ENCODE results near the gene SCN4B.

The SCN4B gene

GRCh38 chr11:118152020-118152551 lies 537 bp downstream of the SCN4B start:
- DNase-seq (ENCODE audit: low spot score): no peak

- DNase-seq (ENCODE audit: low spot score): no peak
These were observed 1.2 kb downstream of the SCN4B start for GRCh38 chr11:118151431-118151830.

- no peak for DNase-seq (ENCODE audit: low spot score)
These were observed 3.1 kb downstream of the SCN4B start for GRCh38 chr11:118149493-118149892.

GRCh38 chr11:118148856-118149255 lies 3.8 kb downstream of the SCN4B start:
- no peak for DNase-seq (ENCODE audit: low spot score)

- DNase-seq (ENCODE audit: low spot score): no peak
These were observed 4.4 kb downstream of the SCN4B start for GRCh38 chr11:118148240-118148639.

GRCh38 chr11:118147502-118147901 lies 5.1 kb downstream of the SCN4B start:
- no peak for DNase-seq (ENCODE audit: low spot score)

- DNase-seq (ENCODE audit: low spot score): no peak
These were observed 6.1 kb downstream of the SCN4B start for GRCh38 chr11:118146554-118146953.

- DNase-seq (ENCODE audit: low spot score): peak; percentile 86
These were observed 7.1 kb downstream of the SCN4B start for GRCh38 chr11:118145285-118146227.

GRCh38 chr11:118144301-118145268 lies 8.0 kb downstream of the SCN4B start:
- DNase-seq (ENCODE audit: low spot score): no peak

GRCh38 chr11:118143661-118144185 lies 8.9 kb downstream of the SCN4B start:
- no peak for DNase-seq (ENCODE audit: low spot score)

GRCh38 chr11:118142809-118143208 lies 9.8 kb downstream of the SCN4B start:
- DNase-seq (ENCODE audit: low spot score): no peak

GRCh38 chr11:118142081-118142480 lies 10.5 kb downstream of the SCN4B start:
- no peak for DNase-seq (ENCODE audit: low spot score)

GRCh38 chr11:118139578-118139977 lies 13.0 kb downstream of the SCN4B start:
- no peak for DNase-seq (ENCODE audit: low spot score)

GRCh38 chr11:118138839-118139420 lies 13.7 kb downstream of the SCN4B start:
- no peak for DNase-seq (ENCODE audit: low spot score)

- DNase-seq (ENCODE audit: low spot score): no peak
These were observed 15.8 kb downstream of the SCN4B start for GRCh38 chr11:118136801-118137200.

- no peak for DNase-seq (ENCODE audit: low spot score)
These were observed 16.3 kb downstream of the SCN4B start for GRCh38 chr11:118136341-118136740.

- no peak for DNase-seq (ENCODE audit: low spot score)
These were observed 16.8 kb downstream of the SCN4B start for GRCh38 chr11:118135796-118136165.

GRCh38 chr11:118135051-118135795 lies 17.4 kb downstream of the SCN4B start:
- no peak for DNase-seq (ENCODE audit: low spot score)

- no peak for DNase-seq (ENCODE audit: low spot score)
These were observed 18.8 kb downstream of the SCN4B start for GRCh38 chr11:118133816-118134215.

- no peak for DNase-seq (ENCODE audit: low spot score)
These were observed 20.1 kb downstream of the SCN4B start for GRCh38 chr11:118132385-118133151.
